Hepatocyte (in vitro differentiated cells): Measurements from ENCODE around the gene SNTB2. TPM values are rescaled to one million over a fixed set of nuclear protein-coding genes. Genes with fewer than 3 reads are reported as not detected.
A peak's percentile ranks its signal among the peaks of the same experiment; 100 is the strongest.

Experiments
- DNase-seq: peaks from one replicate; pipeline ENCODE4 v3.0.0-alpha.2; 2016; ENCODE audit warnings: low spot score
- H2AFZ ChIP-seq: fragments of 200-600 bp; sonication (generic); 2 replicates; pipeline ENCODE4 v1.6.0; 2016; ENCODE audit warnings: antibody characterized with exemption, mild to moderate bottlenecking
- H3K27ac ChIP-seq: fragments of 200-600 bp; sonication (generic); 2 replicates; pipeline ENCODE4 v1.5.1; 2016; ENCODE audit warnings: mild to moderate bottlenecking
- H3K27me3 ChIP-seq: fragments of 200-600 bp; sonication (generic); 2 replicates; pipeline ENCODE4 v1.6.1; 2016
- H3K36me3 ChIP-seq: fragments of 200-600 bp; sonication (generic); replicated peaks from 2 replicates; pipeline ENCODE4 v1.5.1; 2016; ENCODE audit warnings: low read depth; ENCODE audit not compliant: insufficient read depth
- H3K4me1 ChIP-seq: fragments of 200-600 bp; sonication (generic); 2 replicates; pipeline ENCODE4 v1.5.1; 2016; ENCODE audit warnings: mild to moderate bottlenecking, moderate library complexity; ENCODE audit not compliant: insufficient read depth
- H3K4me2 ChIP-seq: fragments of 200-600 bp; sonication (generic); 2 replicates; pipeline ENCODE4 v1.6.0; 2016
- H3K4me3 ChIP-seq: fragments of 200-600 bp; sonication (generic); 2 replicates; pipeline ENCODE4 v1.5.1; 2016; ENCODE audit warnings: mild to moderate bottlenecking
- H3K79me2 ChIP-seq: fragments of 200-600 bp; sonication (generic); 2 replicates; pipeline ENCODE4 v1.6.0; 2017; ENCODE audit warnings: mild to moderate bottlenecking
- H3K9me2 ChIP-seq: fragments of 200-600 bp; sonication (generic); replicated peaks from 2 replicates; pipeline ENCODE4 v1.6.0; 2017; ENCODE audit warnings: mild to moderate bottlenecking; ENCODE audit not compliant: insufficient read depth
- H3K9me3 ChIP-seq: fragments of 200-600 bp; sonication (generic); 2 replicates; pipeline ENCODE4 v1.5.1; 2016; ENCODE audit warnings: low read depth, mild to moderate bottlenecking
- H4K20me1 ChIP-seq: fragments of 200-600 bp; sonication (generic); 2 replicates; pipeline ENCODE4 v1.6.0; 2016; ENCODE audit warnings: mild to moderate bottlenecking; ENCODE audit not compliant: insufficient read depth, poor library complexity, severe bottlenecking
- EZH2 ChIP-seq: fragments of 200-600 bp; sonication (generic); IDR thresholded peaks from 2 replicates; pipeline ENCODE4 v1.6.1; 2016; ENCODE audit warnings: antibody characterized with exemption, mild to moderate bottlenecking, borderline replicate concordance
- EZH2phosphoT487 ChIP-seq: fragments of 200-600 bp; sonication (generic); IDR thresholded peaks from one replicate; pipeline ENCODE4 v1.6.1; 2018; ENCODE audit warnings: antibody characterized with exemption, mild to moderate bottlenecking, low read depth, moderate library complexity; ENCODE audit not compliant: unreplicated experiment, severe bottlenecking
- WGBS: methylation state at CpG from one replicate; pipeline ENCODE4 v1.1.6; 2016; ENCODE audit warnings: low lambda C conversion rate; ENCODE audit errors: missing lambda C conversion rate; 5-methylcytosine and 5-hydroxymethylcytosine counted together
- polyA plus RNA-seq: library from polyadenylated mRNA; unstranded; fragments of >200 nt; fragmentation: Nextera tagmentation; extraction: Ambion mirVana; gene quantifications from 2 replicates; pipeline ENCODE4 v1.2.1, GENCODE V29; 2016
- total RNA-seq: library from RNA; depleted of rRNA; stranded (reverse); fragments of >200 nt; gene quantifications from 2 replicates; pipeline ENCODE4 v1.2.3, GENCODE V29; 2014
- TF ChIP-seq, protein P1 (sequence below): fragments of 200-600 bp; sonication (generic); IDR thresholded peaks from 2 replicates; pipeline ENCODE4 v1.5.1; 2016; ENCODE audit warnings: antibody characterized with exemption, mild to moderate bottlenecking; ENCODE audit not compliant: poor library complexity

The SNTB2 gene
- total and polyA plus RNA-seq, 2 experiments from 2014 or later = 21.5 to 36.7 TPM

DNA sequence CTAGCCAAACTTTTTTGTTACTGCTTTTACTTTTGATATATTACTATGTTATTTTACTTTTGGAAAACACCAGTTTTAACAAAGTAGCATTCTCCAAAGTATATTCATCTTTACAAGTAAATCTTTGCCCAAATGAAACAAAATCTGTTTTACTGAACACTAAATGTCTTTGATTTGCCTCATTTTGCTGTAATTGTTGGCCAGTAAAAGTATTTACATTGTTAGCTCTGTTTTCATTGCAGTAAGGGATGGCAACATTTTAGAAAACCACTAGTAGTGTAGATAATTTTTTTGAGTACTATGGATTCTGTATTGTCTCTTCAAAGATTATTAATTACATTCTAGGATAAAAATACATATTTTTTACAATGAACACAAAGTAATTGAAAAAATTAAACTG lies 10.6 kb downstream of the SNTB2 start:
- TF ChIP-seq, protein P1, sequence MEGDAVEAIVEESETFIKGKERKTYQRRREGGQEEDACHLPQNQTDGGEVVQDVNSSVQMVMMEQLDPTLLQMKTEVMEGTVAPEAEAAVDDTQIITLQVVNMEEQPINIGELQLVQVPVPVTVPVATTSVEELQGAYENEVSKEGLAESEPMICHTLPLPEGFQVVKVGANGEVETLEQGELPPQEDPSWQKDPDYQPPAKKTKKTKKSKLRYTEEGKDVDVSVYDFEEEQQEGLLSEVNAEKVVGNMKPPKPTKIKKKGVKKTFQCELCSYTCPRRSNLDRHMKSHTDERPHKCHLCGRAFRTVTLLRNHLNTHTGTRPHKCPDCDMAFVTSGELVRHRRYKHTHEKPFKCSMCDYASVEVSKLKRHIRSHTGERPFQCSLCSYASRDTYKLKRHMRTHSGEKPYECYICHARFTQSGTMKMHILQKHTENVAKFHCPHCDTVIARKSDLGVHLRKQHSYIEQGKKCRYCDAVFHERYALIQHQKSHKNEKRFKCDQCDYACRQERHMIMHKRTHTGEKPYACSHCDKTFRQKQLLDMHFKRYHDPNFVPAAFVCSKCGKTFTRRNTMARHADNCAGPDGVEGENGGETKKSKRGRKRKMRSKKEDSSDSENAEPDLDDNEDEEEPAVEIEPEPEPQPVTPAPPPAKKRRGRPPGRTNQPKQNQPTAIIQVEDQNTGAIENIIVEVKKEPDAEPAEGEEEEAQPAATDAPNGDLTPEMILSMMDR = no peak
- TF ChIP-seq EZH2 (no peak), EZH2phosphoT487 (no peak)
- DNase-seq = no peak
- Histone ChIP-seq H3K27me3 (no peaks in the 10 kb centered on the region), H3K79me2 (peaks cover 85% of the 10 kb centered on the region), H3K4me3 (no peak overlapping the region), H3K9me2 (no peaks in the 10 kb centered on the region), H3K4me1 (peaks cover 17% of the 10 kb centered on the region), H2AFZ (no peak overlapping the region), H3K4me2 (no peak overlapping the region), H3K27ac (no peak overlapping the region), H3K9me3 (no peaks in the 10 kb centered on the region), H3K36me3 (no peaks in the 10 kb centered on the region), H4K20me1 (peaks cover 4% of the 10 kb centered on the region)

DNA sequence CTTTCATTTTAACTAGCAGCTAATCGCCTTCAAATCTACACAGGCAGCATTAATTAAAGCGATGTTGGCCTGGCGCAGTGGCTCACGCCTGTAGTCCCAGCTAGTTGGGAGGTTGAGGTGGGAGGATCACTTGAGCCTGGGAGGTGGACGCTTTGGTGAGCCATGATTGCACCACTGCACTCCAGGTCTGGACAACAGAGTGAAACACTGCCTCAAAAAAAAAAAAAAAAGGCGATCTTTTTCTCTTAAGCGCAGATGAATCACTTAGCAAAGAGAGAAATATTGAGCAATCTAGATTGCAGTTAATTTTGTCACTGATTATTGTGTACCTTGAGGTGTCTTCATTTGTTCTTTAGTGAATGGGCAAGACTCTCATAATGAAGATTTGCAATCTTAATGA lies 12.4 kb downstream of the SNTB2 start:
- H3K4me2 ChIP-seq = peak overlapping the region; percentile 27
- no peak overlapping the region for H2AFZ ChIP-seq
- no peaks in the 10 kb centered on the region for H4K20me1 ChIP-seq
- DNase-seq = peak; percentile 28
- H3K4me1 ChIP-seq = peaks cover 17% of the 10 kb centered on the region
- no peaks in the 10 kb centered on the region for H3K27me3 ChIP-seq
- WGBS = 80% methylated on average over 7 of the region's 7 CpGs
- no peaks in the 10 kb centered on the region for H3K9me3 ChIP-seq
- H3K4me3 ChIP-seq = no peak overlapping the region
- peaks cover 85% of the 10 kb centered on the region for H3K79me2 ChIP-seq
- H3K27ac ChIP-seq = peak overlapping the region; percentile 41
- H3K9me2 ChIP-seq = no peaks in the 10 kb centered on the region
- TF ChIP-seq EZH2 (no peak), EZH2phosphoT487 (no peak)
- TF ChIP-seq, protein P1 = no peak
- H3K36me3 ChIP-seq = no peaks in the 10 kb centered on the region

DNA sequence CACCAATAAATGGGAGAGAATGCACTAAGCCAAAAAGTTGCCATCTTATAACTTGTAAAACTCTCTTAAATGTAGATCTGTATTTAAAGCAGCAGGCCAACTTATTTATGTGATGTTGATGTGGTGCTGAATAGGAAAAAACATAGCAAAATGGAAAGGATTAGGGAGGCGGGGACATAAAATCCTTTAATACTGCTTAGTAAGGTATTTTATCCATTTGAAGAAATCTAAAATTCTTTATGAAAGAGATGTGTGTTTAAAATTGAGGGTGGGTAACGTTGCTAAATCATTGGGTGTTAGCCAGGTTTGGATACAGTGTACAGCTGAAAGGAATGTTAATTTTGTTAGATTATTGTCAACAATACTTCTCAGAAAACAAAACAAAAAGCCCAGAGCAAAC lies 14.3 kb downstream of the SNTB2 start:
- Histone ChIP-seq H3K4me1 (peaks cover 17% of the 10 kb centered on the region), H3K9me3 (no peaks in the 10 kb centered on the region), H3K36me3 (no peaks in the 10 kb centered on the region), H3K9me2 (no peaks in the 10 kb centered on the region), H3K79me2 (peaks cover 83% of the 10 kb centered on the region), H3K27ac (peak overlapping the region; percentile 33), H3K4me3 (no peak overlapping the region), H4K20me1 (no peaks in the 10 kb centered on the region), H3K27me3 (no peaks in the 10 kb centered on the region), H3K4me2 (peak overlapping the region; percentile 5), H2AFZ (no peak overlapping the region)
- no peak for DNase-seq
- WGBS = 55% methylated on average over 2 of the region's 2 CpGs
- TF ChIP-seq, protein P1 = no peak
- TF ChIP-seq EZH2 (no peak), EZH2phosphoT487 (no peak)

DNA sequence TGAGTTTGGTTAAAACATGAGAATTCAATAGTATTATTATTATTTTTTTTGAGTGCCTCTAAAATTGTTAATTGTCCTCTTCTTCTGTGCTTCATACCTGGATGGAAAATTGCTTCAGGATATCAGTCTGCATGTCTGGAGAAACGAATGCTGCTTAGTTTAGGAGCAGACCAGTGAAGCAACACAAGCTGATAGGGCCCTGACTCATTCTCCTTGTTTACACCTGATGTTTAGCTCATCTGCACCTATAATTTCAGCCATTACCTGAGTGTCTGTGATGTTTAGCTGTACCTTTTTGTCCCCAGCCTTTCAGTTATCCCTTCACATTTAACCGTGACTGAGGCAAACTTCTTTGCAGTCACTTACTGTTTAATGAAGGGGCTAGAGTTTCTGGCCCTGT lies 14.8 kb downstream of the SNTB2 start:
- H3K4me1 ChIP-seq = peaks cover 17% of the 10 kb centered on the region
- H3K9me3 ChIP-seq = no peaks in the 10 kb centered on the region
- H3K27ac ChIP-seq = peak overlapping the region; percentile 33
- peak; percentile 30 for DNase-seq
- no peak overlapping the region for H3K4me3 ChIP-seq
- H3K36me3 ChIP-seq = no peaks in the 10 kb centered on the region
- peaks cover 81% of the 10 kb centered on the region for H3K79me2 ChIP-seq
- 30% methylated on average over 2 of the region's 2 CpGs for WGBS
- no peaks in the 10 kb centered on the region for H3K9me2 ChIP-seq
- H3K4me2 ChIP-seq = no peak overlapping the region
- no peak overlapping the region for H2AFZ ChIP-seq
- H3K27me3 ChIP-seq = no peaks in the 10 kb centered on the region
- no peaks in the 10 kb centered on the region for H4K20me1 ChIP-seq
- TF ChIP-seq, protein P1 = no peak
- TF ChIP-seq EZH2phosphoT487 (no peak), EZH2 (no peak)
